Fibroblast of lung (primary cell): ENCODE measurements around the gene EIF4EBP2. TPM values are rescaled to one million over a fixed set of nuclear protein-coding genes. Genes with fewer than 3 reads are reported as not detected.

Experiments used
- DNase-seq, 2 donors: peaks; one replicate each; pipeline versions ENCODE4 v3.0.0 to v3.0.0-alpha.2; 2010; ENCODE audit warnings: low read depth in 2 of 2
- H2AFZ ChIP-seq: 2 replicates; pipeline ENCODE4 v1.5.1; 2012; ENCODE audit warnings: low read length, control low read depth, inconsistent platforms
- H3K27ac ChIP-seq: 2 replicates; pipeline ENCODE4 v1.5.1; 2011; ENCODE audit warnings: low read length, control low read depth; ENCODE audit not compliant: insufficient read depth
- H3K27me3 ChIP-seq: 2 replicates; pipeline ENCODE4 v1.5.1; 2011; ENCODE audit warnings: mild to moderate bottlenecking, low read length; ENCODE audit not compliant: control insufficient read depth, insufficient read depth
- H3K36me3 ChIP-seq: 2 replicates; pipeline ENCODE4 v1.5.1; 2011; ENCODE audit warnings: low read length; ENCODE audit not compliant: control insufficient read depth, insufficient read depth
- H3K4me1 ChIP-seq: 2 replicates; pipeline ENCODE4 v1.5.1; 2011; ENCODE audit warnings: low read length; ENCODE audit not compliant: control insufficient read depth, insufficient read depth; ENCODE audit errors: extremely low read depth
- H3K4me2 ChIP-seq: 2 replicates; pipeline ENCODE4 v1.5.1; 2011; ENCODE audit warnings: low read length, control low read depth; ENCODE audit not compliant: insufficient read depth; ENCODE audit errors: extremely low read depth
- H3K4me3 ChIP-seq, 4 experiments: fragments of 200-600 bp in 1 of 4; sonication (generic) in 1 of 4; replicated peaks in 1 of 4; 2 replicates each; pipeline ENCODE4 v1.5.1; 2011 to 2016; ENCODE audit warnings: low read length in 4 of 4, low read depth in 3 of 4, mild to moderate bottlenecking in 3 of 4, control low read depth in 2 of 4, inconsistent platforms in 1 of 4, mixed read lengths in 1 of 4; ENCODE audit not compliant: insufficient read depth in 1 of 4; ENCODE audit errors: control extremely low read depth in 1 of 4
- H3K79me2 ChIP-seq: 2 replicates; pipeline ENCODE4 v1.5.1; 2012; ENCODE audit warnings: mild to moderate bottlenecking, low read length, inconsistent platforms; ENCODE audit not compliant: control insufficient read depth, insufficient read depth
- H3K9ac ChIP-seq: 2 replicates; pipeline ENCODE4 v1.5.1; 2011; ENCODE audit warnings: mild to moderate bottlenecking, low read length, control low read depth; ENCODE audit not compliant: insufficient read depth
- H3K9me3 ChIP-seq: 2 replicates; pipeline ENCODE4 v1.5.1; 2012; ENCODE audit warnings: low read depth, low read length; ENCODE audit not compliant: control insufficient read depth, insufficient read depth
- H4K20me1 ChIP-seq: 2 replicates; pipeline ENCODE4 v1.5.1; 2011; ENCODE audit warnings: low read length; ENCODE audit not compliant: control insufficient read depth, insufficient read depth; ENCODE audit errors: extremely low read depth
- CTCF ChIP-seq, 2 donors: IDR thresholded peaks in 1 of 2; conservative IDR thresholded peaks in 1 of 2; 1 replicate in 1 of 2; 2 replicates in 1 of 2; pipeline ENCODE4 v1.5.1; 2011 to 2012; ENCODE audit warnings: low read length in 2 of 2, control low read depth in 1 of 2, inconsistent platforms in 1 of 2, low read depth in 1 of 2, mild to moderate bottlenecking in 1 of 2
- EZH2 ChIP-seq: IDR thresholded peaks from 2 replicates; pipeline ENCODE4 v1.5.1; 2012; ENCODE audit warnings: low read length, control low read depth, mild to moderate bottlenecking; ENCODE audit errors: missing control alignments
- polyA plus RNA-seq, 2 donors: library from polyadenylated mRNA; depleted of rRNA in 1 of 2; stranded (reverse) in 1 of 2; unstranded in 1 of 2; fragments of >200 nt; gene quantifications; 2 replicates each; pipeline ENCODE4 v1.2.1, GENCODE V29; 2011 to 2012; ENCODE audit warnings: missing spikeins in 1 of 2
- total RNA-seq: library from RNA; depleted of rRNA; stranded (reverse); fragments of >200 nt; gene quantifications from 2 replicates; pipeline ENCODE4 v1.2.1, GENCODE V29; 2014

Gene EIF4EBP2
- total and polyA plus RNA-seq, 2 donors (not counting 1 experiment from before 2014, with no cell fraction given) = 18.0 to 44.9 TPM

- Histone ChIP-seq H3K27ac (no peak overlapping the region), H3K4me1 (peaks cover 2% of the 10 kb centered on the region), H3K4me3 (no peak overlapping the region), H3K79me2 (no peaks in the 10 kb centered on the region), H3K9ac (no peak overlapping the region), H3K4me2 (no peak overlapping the region), H3K9me3 (no peaks in the 10 kb centered on the region), H3K36me3 (no peaks in the 10 kb centered on the region), H4K20me1 (no peaks in the 10 kb centered on the region), H3K27me3 (no peaks in the 10 kb centered on the region), H2AFZ (no peak overlapping the region)
- no peak for TF ChIP-seq EZH2
- TF ChIP-seq CTCF (conservative IDR thresholded peaks at IDR 0.05 in 1 of 2, IDR thresholded peaks at IDR 0.05 in 1 of 2; ENCODE audit: low read depth in 1 of 2, low read length in 2 of 2) = no peak
- no peak for DNase-seq
Measured at GRCh38 chr10:70459061-70459773, 55.3 kb downstream of the EIF4EBP2 start.

GRCh38 chr10:70459774-70460490 is 56.0 kb downstream of the EIF4EBP2 start:
- H3K4me1 ChIP-seq = peaks cover 2% of the 10 kb centered on the region
- no peak overlapping the region for H3K4me2 ChIP-seq
- no peaks in the 10 kb centered on the region for H3K9me3 ChIP-seq
- DNase-seq = no peak
- no peaks in the 10 kb centered on the region for H3K79me2 ChIP-seq
- no peak for TF ChIP-seq CTCF (conservative IDR thresholded peaks at IDR 0.05 in 1 of 2, IDR thresholded peaks at IDR 0.05 in 1 of 2; ENCODE audit: low read depth in 1 of 2, low read length in 2 of 2)
- TF ChIP-seq EZH2 = no peak
- H3K27ac ChIP-seq = no peak overlapping the region
- H3K27me3 ChIP-seq = no peaks in the 10 kb centered on the region
- H3K36me3 ChIP-seq = no peaks in the 10 kb centered on the region
- no peak overlapping the region for H3K4me3 ChIP-seq
- H2AFZ ChIP-seq = no peak overlapping the region
- H4K20me1 ChIP-seq = no peaks in the 10 kb centered on the region
- no peak overlapping the region for H3K9ac ChIP-seq

- H4K20me1 ChIP-seq = no peaks in the 10 kb centered on the region
- H3K9me3 ChIP-seq = no peaks in the 10 kb centered on the region
- H3K9ac ChIP-seq = no peak overlapping the region
- H3K27ac ChIP-seq = no peak overlapping the region
- peaks cover 2% of the 10 kb centered on the region for H3K4me1 ChIP-seq
- H3K4me3 ChIP-seq = no peak overlapping the region
- peak; percentile 50 to 61 for DNase-seq
- no peaks in the 10 kb centered on the region for H3K27me3 ChIP-seq
- no peak overlapping the region for H3K4me2 ChIP-seq
- no peak overlapping the region for H2AFZ ChIP-seq
- peak; percentile 88 to 92 for TF ChIP-seq CTCF (conservative IDR thresholded peaks at IDR 0.05 in 1 of 2, IDR thresholded peaks at IDR 0.05 in 1 of 2; ENCODE audit: low read depth in 1 of 2, low read length in 2 of 2)
- TF ChIP-seq EZH2 = no peak
- H3K79me2 ChIP-seq = no peaks in the 10 kb centered on the region
- no peaks in the 10 kb centered on the region for H3K36me3 ChIP-seq
Measured at GRCh38 chr10:70461397-70462348, 57.7 kb downstream of the EIF4EBP2 start.
